ENCODE data around the gene CNPY3. TPM values are rescaled to one million over a fixed set of nuclear protein-coding genes. Genes with fewer than 3 reads are reported as not detected.

Gene CNPY3
- total and polyA plus RNA-seq, 2 of the 13 experiments (the other 11 are each of a cell fraction or from before 2014, with no cell fraction given) = 42.3 to 60.2 TPM

DNA sequence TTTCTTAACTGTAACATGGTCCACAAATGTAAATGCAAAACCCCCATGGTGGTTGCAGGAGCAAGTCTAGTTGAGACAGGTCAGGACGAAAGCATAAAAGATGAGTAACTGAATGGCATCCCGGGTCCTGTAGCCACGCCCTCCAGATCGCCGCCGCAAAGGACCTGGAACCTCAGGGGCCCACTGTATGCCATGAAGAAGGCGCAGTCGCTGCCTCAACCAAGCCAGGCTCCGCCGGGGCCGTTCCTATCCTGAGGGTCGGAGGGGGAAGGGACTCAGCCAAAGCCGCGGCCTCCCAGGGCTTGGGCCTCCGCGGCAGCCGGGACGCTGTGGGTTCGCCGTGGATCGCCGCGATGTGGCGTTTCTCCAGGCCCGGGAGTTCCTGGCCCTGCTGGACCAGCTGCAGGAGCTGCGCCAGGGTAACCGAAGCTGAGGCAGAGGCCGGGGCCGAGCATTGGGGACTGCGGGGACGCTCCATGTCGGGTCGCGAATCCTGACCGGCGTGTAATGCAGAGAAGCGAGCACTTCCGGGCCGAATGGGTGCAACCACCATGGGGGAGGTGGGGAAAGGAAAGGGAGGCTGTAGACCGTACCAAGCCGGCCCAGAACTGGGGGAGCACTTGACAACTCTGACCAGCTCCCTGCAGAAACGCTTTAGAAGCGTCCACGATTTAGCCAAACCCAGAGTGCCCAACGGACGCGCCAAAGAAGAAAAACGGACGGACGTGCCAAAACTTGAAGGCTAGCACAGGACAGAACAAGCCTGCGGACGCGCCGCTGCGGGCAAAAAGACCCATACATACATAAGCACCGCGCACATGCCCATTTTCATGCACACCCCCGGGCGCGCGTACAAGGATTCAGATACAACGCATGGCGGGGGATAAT is 38.7 kb upstream of the CNPY3 start (continued):
- TF ChIP-seq MLXIP (CRISPR knock-in tag; IDR thresholded peaks at IDR 0.05; ENCODE audit: borderline replicate concordance) = no peak
- peak; percentile 97 for TF ChIP-seq HES4 (CRISPR knock-in tag; IDR thresholded peaks at IDR 0.05; ENCODE audit: borderline replicate concordance)
- TF ChIP-seq, protein P1, sequence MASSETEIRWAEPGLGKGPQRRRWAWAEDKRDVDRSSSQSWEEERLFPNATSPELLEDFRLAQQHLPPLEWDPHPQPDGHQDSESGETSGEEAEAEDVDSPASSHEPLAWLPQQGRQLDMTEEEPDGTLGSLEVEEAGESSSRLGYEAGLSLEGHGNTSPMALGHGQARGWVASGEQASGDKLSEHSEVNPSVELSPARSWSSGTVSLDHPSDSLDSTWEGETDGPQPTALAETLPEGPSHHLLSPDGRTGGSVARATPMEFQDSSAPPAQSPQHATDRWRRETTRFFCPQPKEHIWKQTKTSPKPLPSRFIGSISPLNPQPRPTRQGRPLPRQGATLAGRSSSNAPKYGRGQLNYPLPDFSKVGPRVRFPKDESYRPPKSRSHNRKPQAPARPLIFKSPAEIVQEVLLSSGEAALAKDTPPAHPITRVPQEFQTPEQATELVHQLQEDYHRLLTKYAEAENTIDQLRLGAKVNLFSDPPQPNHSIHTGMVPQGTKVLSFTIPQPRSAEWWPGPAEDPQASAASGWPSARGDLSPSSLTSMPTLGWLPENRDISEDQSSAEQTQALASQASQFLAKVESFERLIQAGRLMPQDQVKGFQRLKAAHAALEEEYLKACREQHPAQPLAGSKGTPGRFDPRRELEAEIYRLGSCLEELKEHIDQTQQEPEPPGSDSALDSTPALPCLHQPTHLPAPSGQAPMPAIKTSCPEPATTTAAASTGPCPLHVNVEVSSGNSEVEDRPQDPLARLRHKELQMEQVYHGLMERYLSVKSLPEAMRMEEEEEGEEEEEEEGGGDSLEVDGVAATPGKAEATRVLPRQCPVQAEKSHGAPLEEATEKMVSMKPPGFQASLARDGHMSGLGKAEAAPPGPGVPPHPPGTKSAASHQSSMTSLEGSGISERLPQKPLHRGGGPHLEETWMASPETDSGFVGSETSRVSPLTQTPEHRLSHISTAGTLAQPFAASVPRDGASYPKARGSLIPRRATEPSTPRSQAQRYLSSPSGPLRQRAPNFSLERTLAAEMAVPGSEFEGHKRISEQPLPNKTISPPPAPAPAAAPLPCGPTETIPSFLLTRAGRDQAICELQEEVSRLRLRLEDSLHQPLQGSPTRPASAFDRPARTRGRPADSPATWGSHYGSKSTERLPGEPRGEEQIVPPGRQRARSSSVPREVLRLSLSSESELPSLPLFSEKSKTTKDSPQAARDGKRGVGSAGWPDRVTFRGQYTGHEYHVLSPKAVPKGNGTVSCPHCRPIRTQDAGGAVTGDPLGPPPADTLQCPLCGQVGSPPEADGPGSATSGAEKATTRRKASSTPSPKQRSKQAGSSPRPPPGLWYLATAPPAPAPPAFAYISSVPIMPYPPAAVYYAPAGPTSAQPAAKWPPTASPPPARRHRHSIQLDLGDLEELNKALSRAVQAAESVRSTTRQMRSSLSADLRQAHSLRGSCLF (CRISPR knock-in tag; IDR thresholded peaks at IDR 0.05; ENCODE audit: borderline replicate concordance) = 0 out of 2 replicates have a peak, but pooled peaks have one; percentile 60
- 0 out of 2 replicates have a peak, but pooled peaks have one; percentile 72 for TF ChIP-seq ZBED4 (CRISPR knock-in tag; IDR thresholded peaks at IDR 0.05; ENCODE audit: borderline replicate concordance)
- TF ChIP-seq, protein P2, sequence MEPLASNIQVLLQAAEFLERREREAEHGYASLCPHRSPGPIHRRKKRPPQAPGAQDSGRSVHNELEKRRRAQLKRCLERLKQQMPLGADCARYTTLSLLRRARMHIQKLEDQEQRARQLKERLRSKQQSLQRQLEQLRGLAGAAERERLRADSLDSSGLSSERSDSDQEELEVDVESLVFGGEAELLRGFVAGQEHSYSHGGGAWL (CRISPR knock-in tag; IDR thresholded peaks at IDR 0.05) = peak; percentile 92; the same call in 1 of the 2 replicates
- TF ChIP-seq ZNF251 (CRISPR knock-in tag; IDR thresholded peaks at IDR 0.05) = no peak; the same call in 1 of the 2 replicates
- TF ChIP-seq NFKBIZ (CRISPR knock-in tag; IDR thresholded peaks at IDR 0.05) = peak; percentile 85; the same call in 1 of the 2 replicates
- TF ChIP-seq ZNF563 (CRISPR knock-in tag; IDR thresholded peaks at IDR 0.05) = peak; percentile 97
- peak; percentile 63 for TF ChIP-seq MIXL1 (CRISPR knock-in tag; IDR thresholded peaks at IDR 0.05)
- peak; percentile 96 for TF ChIP-seq ZNF292 (CRISPR knock-in tag; IDR thresholded peaks at IDR 0.05; ENCODE audit: borderline replicate concordance, low read depth)
- peak; percentile 98 for TF ChIP-seq ZNF878 (CRISPR knock-in tag; IDR thresholded peaks at IDR 0.05)
- peak; percentile 99 for TF ChIP-seq ZFY (CRISPR knock-in tag; IDR thresholded peaks at IDR 0.05)
- TF ChIP-seq ZIK1 (CRISPR knock-in tag; IDR thresholded peaks at IDR 0.05; ENCODE audit: borderline replicate concordance, low read depth) = peak; percentile 94
